Choroid plexus epithelial cell (primary cell): ENCODE measurements around the gene DTX4.
A peak's percentile ranks its signal among the peaks of the same experiment; 100 is the strongest.

Experiments used
- DNase-seq: peaks from one replicate; pipeline ENCODE4 v3.0.0-alpha.2; 2010; ENCODE audit warnings: low read depth
- H3K4me3 ChIP-seq: 2 replicates; pipeline ENCODE4 v1.5.1; 2011; ENCODE audit warnings: low read depth, mild to moderate bottlenecking, control low read depth, low read length, moderate library complexity
- TF ChIP-seq, protein P1 (sequence below): conservative IDR thresholded peaks from 2 replicates; pipeline ENCODE4 v1.5.1; 2011; ENCODE audit warnings: low read depth, mild to moderate bottlenecking, control low read depth, inconsistent platforms, low read length, moderate library complexity

Gene DTX4

DNA sequence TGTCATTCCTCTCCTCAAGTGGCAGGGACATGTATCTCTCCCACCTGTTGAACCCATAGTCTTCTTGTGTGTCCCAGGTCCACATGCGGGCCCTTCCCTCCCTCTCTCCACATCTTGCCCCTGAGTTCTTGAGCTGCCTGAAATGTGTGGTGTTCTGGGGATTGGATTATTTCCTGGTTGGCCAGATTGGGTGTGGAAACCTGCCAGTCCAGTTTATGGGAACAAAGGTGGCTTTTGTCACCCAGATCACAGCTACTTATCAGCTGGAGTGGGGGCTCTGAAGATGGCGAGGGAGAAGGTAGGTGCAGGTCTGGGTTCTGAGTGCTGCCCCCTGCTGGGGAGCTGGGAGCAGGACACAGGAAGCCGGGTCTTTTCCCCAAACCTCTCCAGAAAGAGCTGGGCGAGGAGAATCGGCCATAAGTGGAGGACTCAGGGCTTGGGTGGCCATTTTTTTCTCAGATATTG, 14.2 kb downstream of the DTX4 start:
- DNase-seq = no peak
- H3K4me3 ChIP-seq = no peak overlapping the region
- TF ChIP-seq, protein P1, sequence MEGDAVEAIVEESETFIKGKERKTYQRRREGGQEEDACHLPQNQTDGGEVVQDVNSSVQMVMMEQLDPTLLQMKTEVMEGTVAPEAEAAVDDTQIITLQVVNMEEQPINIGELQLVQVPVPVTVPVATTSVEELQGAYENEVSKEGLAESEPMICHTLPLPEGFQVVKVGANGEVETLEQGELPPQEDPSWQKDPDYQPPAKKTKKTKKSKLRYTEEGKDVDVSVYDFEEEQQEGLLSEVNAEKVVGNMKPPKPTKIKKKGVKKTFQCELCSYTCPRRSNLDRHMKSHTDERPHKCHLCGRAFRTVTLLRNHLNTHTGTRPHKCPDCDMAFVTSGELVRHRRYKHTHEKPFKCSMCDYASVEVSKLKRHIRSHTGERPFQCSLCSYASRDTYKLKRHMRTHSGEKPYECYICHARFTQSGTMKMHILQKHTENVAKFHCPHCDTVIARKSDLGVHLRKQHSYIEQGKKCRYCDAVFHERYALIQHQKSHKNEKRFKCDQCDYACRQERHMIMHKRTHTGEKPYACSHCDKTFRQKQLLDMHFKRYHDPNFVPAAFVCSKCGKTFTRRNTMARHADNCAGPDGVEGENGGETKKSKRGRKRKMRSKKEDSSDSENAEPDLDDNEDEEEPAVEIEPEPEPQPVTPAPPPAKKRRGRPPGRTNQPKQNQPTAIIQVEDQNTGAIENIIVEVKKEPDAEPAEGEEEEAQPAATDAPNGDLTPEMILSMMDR = peak; percentile 60

DNA sequence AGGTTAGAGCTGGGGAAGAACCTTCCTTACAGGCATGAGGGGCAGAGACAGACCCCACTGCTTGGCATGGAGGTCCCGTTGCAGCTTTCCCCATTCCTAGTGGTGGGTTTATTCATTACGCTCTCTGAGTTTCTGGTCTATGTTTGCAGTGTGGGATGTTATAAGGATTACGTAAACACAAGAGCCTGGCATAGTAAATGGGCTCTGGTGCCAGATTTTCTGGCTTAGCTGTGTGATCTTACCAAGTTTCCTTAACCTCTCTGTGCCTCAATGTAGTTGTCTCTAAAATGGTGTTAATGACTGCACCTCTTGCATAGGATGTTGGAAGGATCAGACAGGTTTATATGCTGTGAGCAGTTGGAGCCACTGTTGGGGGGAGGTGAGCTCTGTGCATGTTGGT, 15.1 kb downstream of the DTX4 start:
- no peak for DNase-seq
- TF ChIP-seq, protein P1 = no peak
- H3K4me3 ChIP-seq = no peak overlapping the region

DNA sequence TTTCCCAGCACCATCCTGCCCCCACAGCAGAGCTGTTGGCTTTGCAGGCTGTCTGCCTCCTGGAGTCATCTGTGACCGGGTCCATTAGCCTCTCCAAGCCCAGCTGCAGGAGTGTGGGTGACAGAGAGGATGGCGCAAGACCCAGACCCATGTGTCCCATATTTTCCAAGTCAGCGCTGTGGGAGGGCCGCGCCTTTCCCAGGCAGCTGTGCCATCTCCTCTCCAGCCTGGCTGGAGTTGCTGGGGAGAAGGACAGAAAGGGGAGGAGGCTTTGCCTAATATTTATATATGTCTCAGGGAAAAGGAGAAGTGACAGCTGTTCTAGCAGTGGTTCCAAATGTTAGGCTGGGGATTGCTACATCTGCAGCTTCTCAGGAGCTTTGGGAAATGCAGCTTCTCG, 15.7 kb downstream of the DTX4 start:
- TF ChIP-seq, protein P1 = no peak
- no peak for DNase-seq

DNA sequence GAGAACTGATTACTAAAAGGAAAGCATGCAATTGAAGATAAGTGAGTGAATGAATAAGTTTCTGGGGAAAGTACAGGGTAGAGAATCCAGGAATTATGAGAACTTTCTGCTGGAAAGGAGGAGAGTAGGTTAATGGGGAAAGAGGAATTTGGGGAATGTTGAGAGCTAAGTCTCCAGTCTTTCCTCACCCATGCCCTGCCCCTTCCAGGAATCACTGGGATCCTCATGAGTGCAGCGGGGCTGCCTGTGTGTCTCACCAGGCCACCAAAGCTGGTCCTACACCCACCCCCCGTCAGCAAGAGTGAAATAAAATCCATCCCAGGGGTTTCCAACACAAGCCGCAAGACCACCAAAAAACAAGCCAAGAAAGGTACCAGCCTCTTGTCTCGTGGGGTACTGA, 17.0 kb downstream of the DTX4 start:
- no peak for DNase-seq

More for the DNA sequence above, 15.7 kb downstream of the DTX4 start:
- no peak overlapping the region for H3K4me3 ChIP-seq

GRCh38 chr11:59189986-59190385, 18.1 kb downstream of the DTX4 start:
- TF ChIP-seq, protein P1 = no peak
- H3K4me3 ChIP-seq = no peak overlapping the region
- DNase-seq = no peak

More for the DNA sequence above, 17.0 kb downstream of the DTX4 start:
- no peak overlapping the region for H3K4me3 ChIP-seq
- TF ChIP-seq, protein P1 = no peak

GRCh38 chr11:59191095-59191494, 19.2 kb downstream of the DTX4 start:
- no peak for DNase-seq
- H3K4me3 ChIP-seq = no peak overlapping the region
- TF ChIP-seq, protein P1 = no peak

DNA sequence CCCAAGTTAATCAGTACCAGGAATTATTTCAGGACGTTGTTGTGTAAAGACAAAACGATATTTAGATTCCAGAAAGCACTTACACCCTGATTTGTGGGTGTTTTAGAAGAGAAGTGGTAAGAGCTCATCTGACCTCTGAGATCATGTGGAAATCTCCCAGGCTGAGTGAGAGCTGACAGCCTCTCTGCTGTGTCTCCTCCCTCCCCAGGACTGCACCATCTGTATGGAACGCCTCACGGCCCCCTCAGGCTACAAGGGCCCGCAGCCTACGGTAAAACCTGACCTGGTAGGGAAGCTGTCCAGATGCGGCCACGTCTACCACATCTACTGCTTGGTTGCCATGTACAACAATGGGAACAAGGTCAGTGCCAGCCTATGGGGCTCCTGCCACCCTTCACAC, 20.0 kb downstream of the DTX4 start:
- no peak overlapping the region for H3K4me3 ChIP-seq
- DNase-seq = no peak
- TF ChIP-seq, protein P1 = no peak
